Esophagus mucosa (tissue), 1 donor: ENCODE measurements around the gene OR6K2. TPM values are rescaled to one million over a fixed set of nuclear protein-coding genes. Genes with fewer than 3 reads are reported as not detected.
"Not testable (repeated sequence)": the region's sequence is repeated elsewhere in the genome, so short reads cannot be mapped to it uniquely, and the experiment has no call there.

Source experiments
- ATAC-seq: fragments of 200-7000 bp; cut with Tn5 transposase; one replicate; pipeline ENCODE4 v1.9.1; 2020
- total RNA-seq: library from RNA; stranded (reverse); gene quantifications from one replicate; pipeline ENCODE4 v1.2.4, GENCODE V29; 2023
- donor health status: DM: yes; HTN: yes; CAD: no.

OR6K2 gene, protein sequence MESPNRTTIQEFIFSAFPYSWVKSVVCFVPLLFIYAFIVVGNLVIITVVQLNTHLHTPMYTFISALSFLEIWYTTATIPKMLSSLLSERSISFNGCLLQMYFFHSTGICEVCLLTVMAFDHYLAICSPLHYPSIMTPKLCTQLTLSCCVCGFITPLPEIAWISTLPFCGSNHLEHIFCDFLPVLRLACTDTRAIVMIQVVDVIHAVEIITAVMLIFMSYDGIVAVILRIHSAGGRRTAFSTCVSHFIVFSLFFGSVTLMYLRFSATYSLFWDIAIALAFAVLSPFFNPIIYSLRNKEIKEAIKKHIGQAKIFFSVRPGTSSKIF
- not detected for total RNA-seq

GRCh38 chr1:158700552-158700951, at the start of gene OR6K2:
Gene OR6K2 (minus strand): TSS chr1:158700652. CDS start chr1:158700652, 0 bp downstream.
- no peak for ATAC-seq

DNA sequence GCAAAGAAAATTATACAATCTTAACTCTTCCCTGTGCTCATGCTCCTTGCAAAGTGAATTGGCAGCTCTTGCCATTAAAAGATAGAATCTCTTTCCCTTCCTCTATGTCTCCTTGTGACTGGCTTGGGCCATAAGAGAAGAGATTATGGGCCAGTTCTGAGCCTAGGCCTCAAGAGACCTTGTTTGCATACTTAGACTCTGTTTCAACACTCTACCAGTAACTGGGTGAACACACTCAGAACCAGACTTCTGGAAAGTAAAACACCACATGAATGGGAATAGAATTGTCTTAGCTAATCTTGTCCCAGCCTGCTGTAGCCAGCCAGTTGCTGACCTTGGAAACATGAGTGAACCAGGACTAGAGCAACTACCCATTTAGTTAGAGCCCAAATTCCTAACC, 35.4 kb upstream of the OR6K2 start:
- no peak for ATAC-seq

GRCh38 chr1:158732524-158732923, 32.1 kb upstream of the OR6K2 start:
- ATAC-seq = no peak

- no peak for ATAC-seq
Measured at GRCh38 chr1:158731707-158732106, 31.3 kb upstream of the OR6K2 start.

GRCh38 chr1:158730453-158730852, 30.0 kb upstream of the OR6K2 start:
- ATAC-seq = no peak

- no peak for ATAC-seq
Measured at GRCh38 chr1:158728510-158729225, 28.2 kb upstream of the OR6K2 start.

DNA sequence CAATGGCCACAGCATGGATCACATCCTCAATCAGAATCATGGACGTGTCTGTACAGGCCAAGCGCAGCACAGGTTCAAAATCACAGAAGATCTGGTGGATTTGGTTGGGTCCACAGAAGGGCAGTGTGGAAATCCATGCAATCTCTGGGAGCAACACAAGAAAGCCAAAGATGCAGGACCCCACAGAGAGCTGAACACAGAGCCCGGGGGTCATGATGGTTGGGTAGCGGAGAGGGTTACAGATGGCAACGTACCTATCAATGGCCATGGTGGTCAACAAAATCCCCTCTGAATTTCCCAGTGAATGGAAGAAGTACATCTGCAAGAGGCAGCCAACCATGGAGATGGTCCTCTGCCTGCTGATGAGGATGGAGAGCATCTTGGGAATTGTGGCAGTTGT, 24.0 kb upstream of the OR6K2 start:
- no peak for ATAC-seq

DNA sequence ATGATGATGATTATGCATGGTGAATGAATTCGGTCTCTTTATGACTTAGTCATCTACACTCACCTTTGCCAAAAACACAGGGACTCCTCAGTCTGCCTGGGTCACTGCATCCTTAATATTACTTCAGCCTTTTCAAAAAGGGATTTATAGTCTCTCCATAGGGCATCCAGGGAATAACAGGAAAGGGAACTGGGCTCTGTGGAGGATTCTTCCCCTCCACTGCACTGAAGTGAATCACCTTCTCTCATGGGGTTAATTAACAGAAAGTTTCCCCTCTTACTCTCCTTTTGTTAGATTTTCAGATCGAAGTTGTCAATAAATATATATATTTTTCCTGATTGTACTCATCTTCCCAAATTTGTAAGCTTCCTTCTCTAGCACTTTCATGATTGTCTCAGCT, 20.2 kb upstream of the OR6K2 start, which contains the start of gene OR6K3:
TSS of gene OR6K3 (minus strand) at position 101 of the 400 bp plus-strand sequence. CDS start 2,605 bp downstream, outside the sequence.
- no peak for ATAC-seq

DNA sequence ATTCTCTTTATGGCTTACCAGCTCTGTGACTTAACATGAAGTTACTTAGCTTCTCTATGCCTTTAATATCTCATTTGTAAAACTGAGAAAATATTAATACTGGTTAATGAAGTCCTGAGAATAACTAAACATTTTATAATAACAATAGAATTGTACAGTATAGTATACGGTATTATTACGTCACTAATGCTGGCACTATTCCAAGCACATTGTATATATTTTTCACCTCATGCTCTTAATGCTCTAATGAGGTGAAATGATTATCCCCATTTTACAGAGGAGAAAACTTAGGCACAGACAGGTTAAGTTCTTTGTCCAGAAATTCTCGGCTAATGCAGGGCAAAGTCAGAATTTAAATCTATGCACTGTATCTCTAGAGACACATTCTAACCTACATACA, 19.2 kb upstream of the OR6K2 start:
- no peak for ATAC-seq

DNA sequence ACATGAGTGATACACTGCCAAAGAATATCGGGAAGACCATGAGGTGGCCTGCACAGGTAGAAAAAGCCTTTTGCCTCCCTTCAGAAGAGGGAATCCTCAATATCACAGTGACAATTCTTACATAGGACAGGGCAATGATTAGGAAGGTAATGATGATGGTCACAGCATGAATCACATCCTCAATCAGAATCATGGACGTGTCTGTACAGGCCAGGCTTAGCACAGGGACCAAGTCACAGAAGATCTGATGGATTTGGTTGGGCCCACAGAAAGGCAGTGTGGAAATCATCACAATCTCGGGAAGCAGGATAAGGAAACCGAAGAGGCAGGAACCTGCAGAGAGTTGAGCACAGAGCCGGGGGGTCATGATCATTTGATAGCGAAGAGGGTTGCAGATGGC, 16.9 kb upstream of the OR6K2 start:
- ATAC-seq = no peak

DNA sequence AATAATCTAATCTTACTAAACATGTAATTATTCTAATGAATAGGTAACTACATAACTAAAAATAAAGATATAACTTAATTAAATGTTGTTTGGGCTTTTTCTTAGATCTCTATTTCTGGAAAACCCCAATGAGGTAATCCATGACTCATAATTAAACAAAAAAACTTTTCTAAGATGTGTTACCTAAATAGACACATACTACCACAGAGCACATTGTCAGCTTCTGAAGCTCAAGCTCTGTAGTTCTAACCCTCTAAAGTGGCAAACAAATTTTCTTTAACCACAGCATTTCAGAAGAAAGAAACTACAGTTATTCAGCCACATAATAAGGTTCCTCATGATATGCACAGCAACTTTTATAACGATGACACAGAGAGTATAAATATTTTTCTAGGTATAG, 15.9 kb upstream of the OR6K2 start:
- no peak for ATAC-seq

GRCh38 chr1:158714754-158715153, 14.3 kb upstream of the OR6K2 start:
- ATAC-seq = no peak

- ATAC-seq = no peak
Measured at GRCh38 chr1:158711098-158711497, 10.6 kb upstream of the OR6K2 start.

GRCh38 chr1:158706096-158706495, 5.6 kb upstream of the OR6K2 start:
- no peak for ATAC-seq

DNA sequence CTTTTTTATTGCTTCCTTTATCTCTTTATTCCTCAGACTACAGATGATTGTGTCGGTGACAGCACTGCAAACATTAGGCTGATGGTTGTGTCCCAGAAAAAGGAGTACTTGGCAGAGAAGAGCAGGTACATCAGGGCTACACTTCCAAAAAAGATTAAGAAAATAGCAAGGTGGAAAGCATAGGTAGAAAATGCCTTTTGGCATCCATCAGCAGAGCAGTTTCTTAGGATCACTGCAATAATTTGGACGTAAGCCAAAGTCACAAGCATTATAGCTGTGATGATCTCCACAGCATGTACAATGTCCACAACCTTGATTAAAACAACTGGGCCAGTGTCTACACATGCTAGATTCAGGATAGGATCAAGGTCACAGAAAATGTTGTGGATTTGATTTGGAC, 5.9 kb downstream of the OR6K2 start:
- ATAC-seq = no peak

GRCh38 chr1:158692356-158692755, 8.1 kb downstream of the OR6K2 start:
- no peak for ATAC-seq

GRCh38 chr1:158691907-158692306, 8.5 kb downstream of the OR6K2 start:
- ATAC-seq = no peak

DNA sequence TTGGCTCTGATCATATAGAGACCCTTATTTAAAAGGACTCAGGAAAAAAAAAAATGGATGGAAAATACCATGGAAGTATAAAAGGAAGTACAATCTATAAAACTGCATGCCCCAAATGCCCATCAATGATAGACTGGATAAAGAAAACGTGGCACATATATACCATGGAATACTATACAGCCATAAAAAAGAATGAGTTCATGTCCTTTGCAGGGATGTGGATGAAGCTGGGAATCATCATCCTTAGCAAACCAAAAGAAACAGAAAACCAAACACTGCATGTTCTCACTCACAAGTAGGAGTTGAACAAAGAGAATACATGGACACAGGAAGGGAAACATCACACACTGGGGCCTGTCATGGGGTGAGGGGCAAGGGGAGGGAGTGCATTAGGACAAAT, 9.3 kb downstream of the OR6K2 start:
- not testable (repeated sequence) for ATAC-seq

GRCh38 chr1:158689875-158690274, 10.6 kb downstream of the OR6K2 start:
- ATAC-seq = no peak

DNA sequence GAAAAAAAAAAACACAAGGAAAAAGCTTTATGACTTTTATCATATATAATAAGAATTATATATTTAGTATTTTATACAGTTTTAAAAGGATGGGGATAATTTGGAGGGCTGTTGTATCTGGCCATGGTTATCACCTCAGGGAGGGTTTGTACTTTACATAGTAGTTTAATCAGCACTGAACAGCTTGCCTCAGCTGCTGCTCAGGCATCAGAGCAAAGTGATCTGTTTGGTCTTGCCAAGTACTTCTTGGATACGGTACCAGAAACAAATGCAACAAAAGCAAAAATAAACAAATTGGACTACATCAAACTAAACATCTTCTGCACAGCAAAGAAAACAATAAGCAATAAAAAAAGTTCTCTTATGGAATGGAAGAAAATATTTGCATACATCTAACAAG, 11.3 kb downstream of the OR6K2 start:
- ATAC-seq = no peak

DNA sequence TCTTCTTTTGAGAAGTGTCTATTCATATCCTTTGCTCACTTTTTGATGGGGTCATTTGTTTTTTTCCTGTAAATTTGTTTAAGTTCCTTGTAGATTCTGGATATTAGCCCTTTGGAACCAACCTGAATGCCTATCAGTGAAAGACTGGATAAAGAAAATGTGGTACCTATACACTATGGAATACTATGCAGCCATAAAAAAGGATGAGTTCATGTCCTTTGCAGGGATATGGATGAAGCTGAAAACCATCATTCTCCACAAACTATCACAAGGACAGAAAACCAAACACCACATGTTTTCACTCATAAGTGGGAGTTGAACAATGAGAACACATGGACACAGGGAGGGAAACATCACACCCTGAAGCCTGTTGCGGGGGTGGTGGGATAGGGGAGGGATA, 12.1 kb downstream of the OR6K2 start:
- ATAC-seq = not testable (repeated sequence)

- ATAC-seq = no peak
Measured at GRCh38 chr1:158687037-158687436, 13.4 kb downstream of the OR6K2 start.

DNA sequence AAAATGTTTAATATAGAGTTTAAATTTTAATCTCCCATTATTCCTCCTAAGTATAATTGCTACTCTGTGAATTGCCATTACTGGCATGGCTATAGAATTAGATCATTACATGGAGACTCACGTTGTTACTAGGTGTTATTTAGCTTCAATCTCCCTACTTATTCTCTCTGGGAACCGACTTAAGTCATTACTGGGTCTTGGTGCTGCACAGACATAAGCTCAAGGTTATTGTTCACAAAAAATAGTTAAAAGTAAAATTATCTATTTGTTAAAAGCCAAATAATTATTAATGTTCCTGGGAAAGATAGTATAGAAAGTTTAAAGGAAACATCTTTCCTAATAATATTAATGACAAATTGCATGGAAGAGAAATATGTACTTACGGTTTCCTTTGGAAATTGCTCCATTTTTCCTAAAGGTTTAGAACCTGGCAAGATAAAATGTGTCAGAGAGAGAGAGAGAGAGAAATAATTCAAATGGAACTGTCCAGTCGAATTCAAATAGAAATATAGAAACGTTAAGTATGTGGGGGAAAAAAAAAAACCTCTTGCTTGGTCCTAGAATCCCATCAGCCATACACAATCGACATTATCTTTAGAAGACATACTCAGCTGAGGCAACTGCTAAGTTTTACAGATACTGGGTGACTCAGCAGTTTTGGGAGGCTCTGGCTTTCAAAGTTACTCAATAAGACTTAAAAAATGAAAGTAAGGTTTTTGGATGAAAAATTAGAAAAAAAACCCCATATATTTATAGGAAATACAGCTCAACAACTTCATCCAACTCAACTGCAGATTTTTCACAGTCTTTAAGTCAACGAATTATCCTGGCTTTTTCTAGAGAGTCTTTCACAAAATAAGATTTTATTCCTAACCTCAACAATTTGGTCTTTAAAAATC, 14.1 kb downstream of the OR6K2 start, which contains the start of gene SPTA1:
TSS of gene SPTA1 (minus strand) at position 605 of the 899 bp plus-strand sequence. CDS start at position 407, 198 bp downstream.
- no peak for ATAC-seq
